GM19238 (cell line): ENCODE results near the gene GGTLC1.
"Not testable (repeated sequence)": the region's sequence is repeated elsewhere in the genome, so short reads cannot be mapped to it uniquely, and the experiment has no call there.

Experiments
- DNase-seq: peaks from one replicate; pipeline ENCODE4 v3.0.0; 2011; ENCODE audit warnings: low spot score; ENCODE audit not compliant: insufficient read length

GGTLC1 gene

DNA sequence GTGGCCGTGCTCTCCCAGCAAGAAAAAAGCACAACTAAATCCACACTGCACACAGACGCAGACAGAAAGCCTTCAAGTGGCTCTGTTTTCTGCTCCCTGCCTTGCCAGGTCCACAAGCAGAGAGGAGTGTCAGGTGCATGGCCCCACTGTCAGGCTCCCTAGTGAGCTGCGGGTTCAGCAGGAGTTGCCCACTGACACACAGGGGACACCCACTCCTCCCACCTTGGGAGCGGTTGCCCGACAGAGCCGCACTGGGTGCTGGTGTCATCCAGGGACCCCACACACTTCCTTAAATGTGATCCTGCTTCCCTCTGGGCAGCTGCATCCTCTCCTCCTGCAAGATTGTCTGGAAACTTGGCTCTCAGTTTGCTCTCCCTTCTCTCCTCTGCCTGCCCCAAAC lies 6.7 kb upstream of the GGTLC1 start:
- DNase-seq = not testable (repeated sequence)

GRCh38 chr20:23994001-23994633 lies 5.5 kb upstream of the GGTLC1 start:
- DNase-seq = not testable (repeated sequence)

GRCh38 chr20:23993440-23993839 lies 4.9 kb upstream of the GGTLC1 start:
- not testable (repeated sequence) for DNase-seq

- DNase-seq = not testable (repeated sequence)
These were observed 1.7 kb upstream of the GGTLC1 start for GRCh38 chr20:23990296-23990695.

DNA sequence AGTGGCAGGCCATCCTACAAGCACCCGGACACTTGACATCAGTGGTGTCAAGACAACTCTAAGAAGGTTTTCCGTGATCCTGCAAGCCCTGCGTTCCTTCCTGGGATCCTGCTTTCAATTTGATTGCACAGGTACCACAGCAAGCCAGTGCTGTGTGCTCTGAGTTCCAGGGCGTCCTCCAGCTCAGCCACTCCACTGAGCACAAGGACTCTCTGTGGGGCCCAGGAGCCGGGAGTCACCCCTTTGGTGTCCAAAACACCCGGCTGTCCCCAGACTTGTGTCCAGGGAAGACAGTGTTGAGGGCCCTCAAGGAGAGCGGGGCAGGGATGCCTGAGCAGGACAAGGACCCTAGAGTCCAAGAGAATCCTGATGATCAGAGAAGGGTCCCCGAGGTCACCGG lies 387 bp upstream of the GGTLC1 start:
- DNase-seq = not testable (repeated sequence)

DNA sequence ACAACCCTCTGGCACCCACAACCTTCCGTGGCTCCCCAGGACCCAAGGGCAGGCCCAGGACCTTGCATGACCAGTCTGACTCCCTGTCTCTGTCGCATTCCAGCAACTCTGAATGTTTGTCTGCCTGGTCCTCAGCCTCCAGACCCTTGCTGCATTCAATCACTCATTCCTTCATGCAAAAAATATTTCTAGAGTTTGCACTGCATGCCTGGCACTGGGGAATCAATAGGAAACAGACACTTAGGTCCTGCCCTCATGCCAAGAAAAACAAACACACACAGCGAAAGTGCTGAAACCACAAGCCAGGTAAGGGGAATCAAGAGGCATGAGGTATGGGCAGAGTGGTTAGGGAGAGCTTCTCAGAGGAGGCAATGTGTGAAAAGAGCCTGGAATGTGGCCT lies 1.9 kb downstream of the GGTLC1 start:
- DNase-seq = not testable (repeated sequence)

DNA sequence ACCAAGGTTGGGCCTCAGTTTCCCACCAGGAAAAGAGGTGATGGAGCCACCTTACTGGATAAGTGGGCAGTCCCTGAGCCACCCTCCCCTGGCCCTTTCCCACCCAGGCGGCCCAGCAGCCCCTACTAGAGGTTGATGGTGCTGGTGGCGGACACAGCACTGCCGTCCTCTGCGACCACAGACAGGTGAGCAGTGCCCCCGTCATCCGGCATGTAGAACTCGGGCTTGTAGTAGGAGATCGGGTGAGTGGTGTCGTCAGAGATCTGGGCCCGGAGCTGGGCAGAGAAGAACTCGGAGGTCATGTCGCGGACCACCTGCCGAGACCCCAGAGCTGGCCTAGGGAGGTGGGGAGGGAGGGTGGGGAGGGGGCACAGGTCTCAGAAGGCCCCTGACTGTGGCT lies 2.3 kb downstream of the GGTLC1 start:
- not testable (repeated sequence) for DNase-seq

GRCh38 chr20:23985790-23986225 lies 2.8 kb downstream of the GGTLC1 start:
- DNase-seq = not testable (repeated sequence)

GRCh38 chr20:23985066-23985789 lies 3.4 kb downstream of the GGTLC1 start:
- not testable (repeated sequence) for DNase-seq

- not testable (repeated sequence) for DNase-seq
These were observed 4.0 kb downstream of the GGTLC1 start for GRCh38 chr20:23984476-23985023.

GRCh38 chr20:23982112-23983018 lies 6.2 kb downstream of the GGTLC1 start:
- DNase-seq = not testable (repeated sequence)

GRCh38 chr20:23981526-23981925 lies 7.1 kb downstream of the GGTLC1 start:
- DNase-seq = not testable (repeated sequence)

DNA sequence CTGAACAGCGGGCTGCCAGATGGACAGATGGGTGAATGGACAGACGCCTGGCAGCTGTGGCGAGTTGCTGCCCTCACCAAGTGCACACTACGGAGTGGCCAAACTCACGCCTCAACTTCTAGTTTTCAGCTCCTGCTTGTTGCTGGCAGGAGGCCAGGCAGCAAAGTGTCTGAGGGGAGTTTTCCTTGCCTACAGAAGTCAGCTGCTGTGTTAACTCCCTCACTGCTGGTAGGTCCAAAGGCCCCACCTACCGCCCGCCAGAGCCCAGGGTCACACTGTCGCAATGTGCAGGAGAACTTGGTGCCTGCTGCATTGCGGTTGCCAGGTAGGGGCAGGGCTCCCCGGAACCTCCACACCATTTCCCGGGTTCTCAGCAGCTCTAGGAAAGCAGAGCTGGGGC lies 7.6 kb downstream of the GGTLC1 start:
- not testable (repeated sequence) for DNase-seq

DNA sequence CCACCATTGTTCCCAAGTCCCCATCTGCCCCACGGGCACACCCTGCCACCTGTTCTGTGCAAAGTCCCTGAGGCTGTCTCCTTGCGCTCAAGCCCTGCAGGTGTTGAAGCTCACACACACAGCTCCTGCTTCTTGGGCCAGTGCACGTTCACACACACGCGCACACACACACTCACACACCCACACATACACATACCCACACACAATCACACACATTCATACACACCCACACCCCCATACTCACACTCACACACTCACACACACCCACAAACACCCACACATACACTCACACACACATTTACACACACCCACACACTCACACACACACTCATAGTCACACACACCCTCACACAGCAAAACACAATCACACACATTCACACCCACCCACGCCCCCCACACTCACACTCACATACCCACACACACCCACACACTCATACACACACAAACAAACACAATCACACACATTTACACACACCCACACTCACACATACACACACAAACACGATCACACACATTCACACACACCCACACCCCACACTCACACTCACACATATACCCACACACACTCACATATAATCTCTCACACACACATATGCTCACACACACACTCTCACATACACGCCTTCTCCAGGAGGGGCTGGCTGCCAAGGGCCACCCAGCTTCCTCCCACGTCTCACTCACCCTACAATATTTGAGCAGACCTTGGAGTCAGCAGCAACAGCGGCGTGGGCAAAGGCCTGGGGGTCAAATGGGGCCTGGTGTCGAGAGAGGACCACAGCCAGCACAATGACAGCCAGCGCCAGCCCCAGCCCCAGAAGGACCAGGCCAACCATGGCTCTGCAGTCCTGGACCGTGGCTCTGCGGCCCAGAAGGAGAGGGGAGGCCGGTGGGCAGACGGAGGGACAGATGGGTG lies 8.4 kb downstream of the GGTLC1 start:
- not testable (repeated sequence) for DNase-seq

- DNase-seq = not testable (repeated sequence)
These were observed 9.2 kb downstream of the GGTLC1 start for GRCh38 chr20:23979380-23979779.

DNA sequence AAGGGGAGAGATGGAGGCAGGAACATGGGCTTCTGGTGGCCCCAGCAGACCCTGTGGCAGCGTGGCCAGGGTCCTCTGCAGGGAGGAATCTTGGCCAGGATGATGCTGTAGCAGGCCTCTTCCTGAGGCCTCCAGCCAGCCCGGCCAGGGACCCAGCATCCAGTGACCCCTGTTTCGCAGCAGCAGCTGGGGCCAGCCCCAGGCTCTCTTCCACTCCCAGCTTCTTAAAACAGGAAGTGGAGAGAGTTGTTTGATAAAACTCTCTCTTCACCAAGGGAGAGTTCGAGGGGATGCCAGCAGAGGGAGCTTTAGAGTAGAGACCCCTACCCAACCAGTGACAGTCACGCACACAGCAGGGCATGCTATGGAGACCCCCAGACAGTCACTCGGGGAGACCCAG lies 10.1 kb downstream of the GGTLC1 start:
- DNase-seq = not testable (repeated sequence)

- DNase-seq = no peak
These were observed 13.6 kb downstream of the GGTLC1 start for GRCh38 chr20:23974966-23975365.

GRCh38 chr20:23971310-23971709 lies 17.3 kb downstream of the GGTLC1 start:
- DNase-seq = no peak

GRCh38 chr20:23970049-23970448 lies 18.5 kb downstream of the GGTLC1 start:
- no peak for DNase-seq

- no peak for DNase-seq
These were observed 21.0 kb downstream of the GGTLC1 start for GRCh38 chr20:23967616-23967979.
